Measurements from ENCODE around the gene IL3RA.

GRCh38 chrX:1380672-1381233 lies 44.2 kb downstream of the IL3RA start:
- no peak for TF ChIP-seq CTCF (IDR thresholded peaks at IDR 0.05; ENCODE audit: low read depth, low read length, missing input control)
- TF ChIP-seq YY1 (IDR thresholded peaks at IDR 0.05), result no peak
- TF ChIP-seq TAF1 (conservative IDR thresholded peaks at IDR 0.05), result no peak
- TF ChIP-seq MAX (IDR thresholded peaks at IDR 0.05), result no peak
- no peak for TF ChIP-seq GABPA (IDR thresholded peaks at IDR 0.05 in 1 of 2, conservative IDR thresholded peaks at IDR 0.05 in 1 of 2)
- TF ChIP-seq ATF3 (IDR thresholded peaks at IDR 0.05), result no peak
- TF ChIP-seq REST (IDR thresholded peaks at IDR 0.05), result no peak
- no peak for TF ChIP-seq JUND (IDR thresholded peaks at IDR 0.05)
- TF ChIP-seq RAD21 (IDR thresholded peaks at IDR 0.05), result no peak
- TF ChIP-seq ZBTB33 (IDR thresholded peaks at IDR 0.05), result no peak
